ENCODE data around the gene ZBED5. TPM values are rescaled to one million over a fixed set of nuclear protein-coding genes. Genes with fewer than 3 reads are reported as not detected.

The ZBED5 gene
- total RNA-seq, 2 donors from 2014 or later = 37.1 to 38.6 TPM

GRCh38 chr11:10803676-10804075, 54.2 kb downstream of the ZBED5 start:
- intact Hi-C loops (cut with DNase I) = no loop called here

More at GRCh38 chr11:10803676-10804075, 54.2 kb downstream of the ZBED5 start:
- TF ChIP-seq CTCF (IDR thresholded peaks at IDR 0.05) = no peak
- Histone ChIP-seq H3K4me1 (peaks cover 5% of the 10 kb centered on the region), H3K27ac (no peak overlapping the region), H3K36me3 (peaks cover 59% of the 10 kb centered on the region), H3K9ac (ENCODE audit: low read depth in 2 of 2, low read length in 2 of 2) (no peak overlapping the region), H3K9me3 (no peaks in the 10 kb centered on the region), H3K27me3 (no peaks in the 10 kb centered on the region), H3K4me3 (no peak overlapping the region)
- DNase-seq = no peak

Other genes starting within 250 kb of the ZBED5 start
- 10 to 100 TPM in 1 of 2 donors, 1 to 10 TPM in 1; 3.5 to 18.7 TPM for gene IRAG1, start 164.3 kb downstream of the ZBED5 start, total RNA-seq
- 10 to 100 TPM; 33.9 to 37.4 TPM for gene CTR9, start 106.8 kb downstream of the ZBED5 start, total RNA-seq
- 1,000 to 10,000 TPM; 1,073 to 1,080 TPM for gene EIF4G2, start 49.1 kb downstream of the ZBED5 start, total RNA-seq

All from colonic mucosa (tissue), 4 donors.